Spleen (tissue), 11 donors: ENCODE measurements around the gene TAOK3. TPM values are rescaled to one million over a fixed set of nuclear protein-coding genes. Genes with fewer than 3 reads are reported as not detected.
"Not testable (repeated sequence)": the region's sequence is repeated elsewhere in the genome, so short reads cannot be mapped to it uniquely, and the experiment has no call there.

ENCODE experiments used
- DNase-seq: peaks from one replicate; pipeline ENCODE4 v3.0.0-alpha.2; 2020
- H3K27ac ChIP-seq, 8 donors: fragments of 200-600 bp; sonication (generic) in 7 of 8; 1 replicate in 4 of 8; 2 replicates in 4 of 8; pipeline versions ENCODE4 v1.5.0 to v1.8.0; 2016 to 2021; ENCODE audit warnings: inconsistent platforms in 4 of 8, mild to moderate bottlenecking in 4 of 8, moderate library complexity in 1 of 8
- H3K27me3 ChIP-seq, 7 donors: fragments of 200-600 bp; sonication (generic) in 6 of 7; replicated peaks in 1 of 7; 1 replicate in 4 of 7; 2 replicates in 3 of 7; pipeline versions ENCODE4 v1.5.0 to v1.8.0; 2016 to 2021; ENCODE audit warnings: inconsistent platforms in 3 of 7, mild to moderate bottlenecking in 1 of 7
- H3K36me3 ChIP-seq, 6 donors: fragments of 200-600 bp; sonication (generic) in 5 of 6; 1 replicate in 4 of 6; 2 replicates in 2 of 6; pipeline versions ENCODE4 v1.5.0 to v1.8.0; 2016 to 2021; ENCODE audit warnings: inconsistent platforms in 2 of 6
- H3K4me1 ChIP-seq, 6 donors: fragments of 200-600 bp; sonication (generic) in 5 of 6; 1 replicate in 3 of 6; 2 replicates in 3 of 6; pipeline versions ENCODE4 v1.5.0 to v1.8.0; 2016 to 2021; ENCODE audit warnings: inconsistent platforms in 3 of 6
- H3K4me3 ChIP-seq, 8 donors: fragments of 200-600 bp; sonication (generic) in 7 of 8; 1 replicate in 4 of 8; 2 replicates in 4 of 8; pipeline versions ENCODE4 v1.5.0 to v1.8.0; 2016 to 2021; ENCODE audit warnings: inconsistent platforms in 4 of 8, mild to moderate bottlenecking in 4 of 8, moderate library complexity in 2 of 8
- H3K9me3 ChIP-seq, 8 donors: fragments of 200-600 bp; sonication (generic) in 7 of 8; 1 replicate in 4 of 8; 2 replicates in 4 of 8; pipeline versions ENCODE4 v1.5.0 to v1.8.0; 2016 to 2021; ENCODE audit warnings: inconsistent platforms in 4 of 8
- POLR2A ChIP-seq, 3 donors: fragments of 450-650 bp; IDR thresholded peaks; one replicate each; pipeline ENCODE4 v1.5.1; 2017; ENCODE audit warnings: antibody characterized with exemption in 3 of 3, mild to moderate bottlenecking in 1 of 3
- POLR2AphosphoS5 ChIP-seq, 3 donors: sonication (generic); formaldehyde crosslinking; IDR thresholded peaks; one replicate each; pipeline ENCODE4 v1.5.1; 2017; ENCODE audit warnings: antibody characterized with exemption in 3 of 3
- WGBS, 5 donors: extraction: QIAGEN DNeasy Blood & Tissue Kit in 3 of 5; methylation state at CpG; one replicate each; pipeline versions ENCODE4 v1.1.5 to v1.1.7; 2013 to 2018; 5-methylcytosine and 5-hydroxymethylcytosine counted together
- intact Hi-C: fragments of 100-400 bp; cut with DNase I; formaldehyde crosslinking; loops from one replicate; pipeline ENCODE4 v1.15.0; 2023; ENCODE audit warnings: low total_unique reads
- polyA plus RNA-seq, 3 donors: library from polyadenylated mRNA; stranded (reverse); fragments of 200-250 nt; gene quantifications; one replicate each; pipeline ENCODE4 v1.2.1, GENCODE V29; 2013
- total RNA-seq, 7 donors: library from RNA; depleted of rRNA in 3 of 7; stranded (reverse); fragments of >200 nt in 3 of 7; fragmentation: NEBNext Ultra II Directional in 4 of 7; extraction: Animal tissue kit (Norgen Biotek cat#: 25700) in 4 of 7; gene quantifications; one replicate each; pipeline versions ENCODE4 v1.1.0 to v1.2.1, GENCODE V29; 2016 to 2021
- TF ChIP-seq, protein P1 (sequence below), 11 experiments: fragments of 200-600 bp in 7 of 11; fragments of 450-650 bp in 4 of 11; sonication (generic) in 4 of 11; IDR thresholded peaks in 8 of 11; conservative IDR thresholded peaks in 3 of 11; 1 replicate in 7 of 11; 2 replicates in 4 of 11; pipeline versions ENCODE4 v1.4.0 to v1.8.0; 2016 to 2021; ENCODE audit warnings: antibody characterized with exemption in 11 of 11, inconsistent platforms in 4 of 11, mild to moderate bottlenecking in 1 of 11
- donor health status: healthy with polysubstance abuse.
- donor health status: DM: no; HTN: no; CAD: no; lungs with moderate emphysema.
- donor health status: DM: no; HTN: no; CAD: no.
- donor health status: Bipolar disorder and iron deficiency.
- donor health status: healthy.
- donor health status: DM: no; HTN: no; CAD: no.
- donor health status: DM: yes; HTN: yes; CAD: no.

TAOK3 gene
- total and polyA plus RNA-seq, 10 donors, result 12.7 to 80.8 (median 56.5) TPM

DNA sequence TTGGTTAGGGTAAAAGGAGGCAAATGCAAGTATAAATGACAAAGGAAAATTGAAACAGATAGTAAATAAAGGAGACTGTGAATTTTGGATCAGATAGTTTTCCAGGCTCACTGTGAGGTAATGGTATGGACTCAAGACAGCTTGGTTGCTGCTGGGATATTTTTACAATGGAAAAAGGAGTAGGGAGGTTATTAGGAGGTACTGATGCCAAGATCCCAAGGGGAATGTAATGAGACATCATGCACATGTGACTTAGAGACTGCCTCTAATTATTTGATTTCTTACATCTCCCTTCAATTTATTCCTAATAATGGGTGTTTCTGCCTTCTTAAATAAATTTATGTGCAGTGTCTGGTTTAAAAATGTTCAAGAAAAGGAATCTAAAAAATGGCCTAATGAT lies 56.9 kb downstream of the TAOK3 start:
- intact Hi-C loops, result no loop called here
- peaks cover 0 to 5% (median 0%) of the 10 kb centered on the region in 6 donors for H3K36me3 ChIP-seq
- no peak overlapping the region for H3K27ac ChIP-seq
- no peak for DNase-seq
- H3K4me1 ChIP-seq, result peaks cover 0 to 58% (median 27%) of the 10 kb centered on the region in 6 donors
- H3K27me3 ChIP-seq, result no peaks in the 10 kb centered on the region
- no peaks in the 10 kb centered on the region for H3K9me3 ChIP-seq
- H3K4me3 ChIP-seq, result no peak overlapping the region
- no peak for TF ChIP-seq POLR2A (IDR thresholded peaks at IDR 0.05)
- no peak for TF ChIP-seq POLR2AphosphoS5 (IDR thresholded peaks at IDR 0.05)
- TF ChIP-seq, protein P1, sequence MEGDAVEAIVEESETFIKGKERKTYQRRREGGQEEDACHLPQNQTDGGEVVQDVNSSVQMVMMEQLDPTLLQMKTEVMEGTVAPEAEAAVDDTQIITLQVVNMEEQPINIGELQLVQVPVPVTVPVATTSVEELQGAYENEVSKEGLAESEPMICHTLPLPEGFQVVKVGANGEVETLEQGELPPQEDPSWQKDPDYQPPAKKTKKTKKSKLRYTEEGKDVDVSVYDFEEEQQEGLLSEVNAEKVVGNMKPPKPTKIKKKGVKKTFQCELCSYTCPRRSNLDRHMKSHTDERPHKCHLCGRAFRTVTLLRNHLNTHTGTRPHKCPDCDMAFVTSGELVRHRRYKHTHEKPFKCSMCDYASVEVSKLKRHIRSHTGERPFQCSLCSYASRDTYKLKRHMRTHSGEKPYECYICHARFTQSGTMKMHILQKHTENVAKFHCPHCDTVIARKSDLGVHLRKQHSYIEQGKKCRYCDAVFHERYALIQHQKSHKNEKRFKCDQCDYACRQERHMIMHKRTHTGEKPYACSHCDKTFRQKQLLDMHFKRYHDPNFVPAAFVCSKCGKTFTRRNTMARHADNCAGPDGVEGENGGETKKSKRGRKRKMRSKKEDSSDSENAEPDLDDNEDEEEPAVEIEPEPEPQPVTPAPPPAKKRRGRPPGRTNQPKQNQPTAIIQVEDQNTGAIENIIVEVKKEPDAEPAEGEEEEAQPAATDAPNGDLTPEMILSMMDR (IDR thresholded peaks at IDR 0.05 in 8 of 11, conservative IDR thresholded peaks at IDR 0.05 in 3 of 11), result no peak

GRCh38 chr12:118312578-118312977 lies 60.1 kb downstream of the TAOK3 start:
- H3K4me1 ChIP-seq, result peaks cover 0 to 73% (median 38%) of the 10 kb centered on the region in 6 donors
- WGBS, 5 donors, result 25 to 51% (median 47%) methylated on average over 1 of the region's 1 CpG
- no peak overlapping the region for H3K4me3 ChIP-seq
- no peak for DNase-seq
- H3K9me3 ChIP-seq, result no peaks in the 10 kb centered on the region
- no peak for TF ChIP-seq POLR2A (IDR thresholded peaks at IDR 0.05)
- no peak for TF ChIP-seq POLR2AphosphoS5 (IDR thresholded peaks at IDR 0.05)
- TF ChIP-seq, protein P1 (IDR thresholded peaks at IDR 0.05 in 8 of 11, conservative IDR thresholded peaks at IDR 0.05 in 3 of 11), result no peak
- no peaks in the 10 kb centered on the region for H3K36me3 ChIP-seq
- H3K27me3 ChIP-seq, result no peaks in the 10 kb centered on the region
- peak overlapping the region in 1 of 8 donors; percentile 0 for H3K27ac ChIP-seq
- intact Hi-C loops, result no loop called here

DNA sequence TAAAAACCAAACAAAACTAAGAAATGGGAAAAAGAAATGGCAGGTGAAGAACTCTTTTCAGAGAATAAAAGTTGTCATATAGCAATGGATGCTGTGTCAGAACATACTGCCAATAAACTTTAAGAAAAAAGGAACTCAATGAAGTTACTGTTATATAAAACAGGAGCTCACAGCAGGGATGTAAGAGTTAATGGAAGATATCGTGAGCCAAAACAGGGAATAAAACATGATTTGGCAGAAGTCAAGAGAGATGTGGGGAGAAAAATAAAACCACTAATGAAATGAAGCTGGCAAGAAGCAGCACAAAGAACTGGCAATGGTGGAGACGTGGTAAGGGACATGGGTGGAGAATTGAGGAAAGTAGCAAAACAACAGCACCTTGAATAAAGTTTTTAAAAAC lies 61.0 kb downstream of the TAOK3 start:
- H3K27me3 ChIP-seq, result no peaks in the 10 kb centered on the region
- 27 to 38% (median 33%) methylated on average over 2 of the region's 2 CpGs for WGBS, 5 donors
- TF ChIP-seq, protein P1 (IDR thresholded peaks at IDR 0.05 in 8 of 11, conservative IDR thresholded peaks at IDR 0.05 in 3 of 11), result no peak
- TF ChIP-seq POLR2A (IDR thresholded peaks at IDR 0.05) (no peak), POLR2AphosphoS5 (IDR thresholded peaks at IDR 0.05) (no peak)
- no peak for DNase-seq
- H3K27ac ChIP-seq, result no peak overlapping the region
- no peaks in the 10 kb centered on the region for H3K9me3 ChIP-seq
- no peak overlapping the region for H3K4me3 ChIP-seq
- H3K4me1 ChIP-seq, result peaks cover 0 to 82% (median 47%) of the 10 kb centered on the region in 6 donors
- intact Hi-C loops, result no loop called here
- no peaks in the 10 kb centered on the region for H3K36me3 ChIP-seq

DNA sequence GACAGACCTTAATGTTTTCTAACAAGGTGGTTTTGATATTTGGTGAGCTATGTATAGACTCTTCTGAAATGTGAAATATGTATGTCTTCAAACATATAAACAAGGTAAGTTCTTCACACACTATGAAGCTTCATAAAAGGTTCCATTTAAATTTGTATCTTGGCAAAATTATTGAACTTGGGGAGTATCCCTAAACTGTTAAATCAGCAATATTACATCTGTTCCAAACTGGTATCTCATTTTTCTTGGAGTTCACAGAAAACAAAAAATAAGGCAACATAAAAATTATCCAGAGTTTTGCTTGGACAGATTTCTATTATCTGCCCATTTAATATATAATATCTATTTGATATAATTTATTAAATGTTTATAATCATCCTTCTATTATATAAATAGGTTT lies 62.4 kb downstream of the TAOK3 start:
- H3K36me3 ChIP-seq, result no peaks in the 10 kb centered on the region
- H3K9me3 ChIP-seq, result no peaks in the 10 kb centered on the region
- no peak overlapping the region for H3K27ac ChIP-seq
- no peak for DNase-seq
- H3K4me1 ChIP-seq, result peaks cover 0 to 78% (median 48%) of the 10 kb centered on the region in 6 donors
- intact Hi-C loops, result no loop called here
- TF ChIP-seq, protein P1 (IDR thresholded peaks at IDR 0.05 in 8 of 11, conservative IDR thresholded peaks at IDR 0.05 in 3 of 11), result no peak
- TF ChIP-seq POLR2AphosphoS5 (IDR thresholded peaks at IDR 0.05), result no peak
- H3K27me3 ChIP-seq, result no peaks in the 10 kb centered on the region
- no peak overlapping the region for H3K4me3 ChIP-seq

DNA sequence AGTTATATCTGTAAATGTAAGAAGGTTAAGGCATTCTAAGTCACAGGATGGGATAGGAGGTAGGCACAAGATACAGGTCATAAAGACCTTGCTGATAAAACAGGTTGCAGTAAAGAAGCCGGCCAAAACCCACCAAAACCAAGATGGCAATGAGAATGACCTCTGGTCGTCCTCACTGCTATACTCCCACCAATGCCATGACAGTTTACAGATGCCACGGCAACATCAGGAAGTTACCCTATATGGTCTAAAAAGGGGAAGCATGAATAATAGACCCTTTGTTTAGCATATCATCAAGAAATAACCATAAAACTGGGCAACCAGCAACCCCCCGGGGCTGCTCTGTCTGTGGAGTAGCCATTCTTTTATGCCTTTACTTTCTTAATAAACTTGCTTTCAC lies 64.7 kb downstream of the TAOK3 start:
- intact Hi-C loops, H3K36me3 ChIP-seq, H3K27me3 ChIP-seq, H3K9me3 ChIP-seq, DNase-seq: not testable (repeated sequence)
- Histone ChIP-seq H3K27ac (peak overlapping the region in 7 of 8 donors; percentile 61 to 82 (median 72)), H3K4me1 (peaks cover 0 to 64% (median 34%) of the 10 kb centered on the region in 6 donors), H3K4me3 (peak overlapping the region in 2 of 8 donors; percentile 4 to 39)
- WGBS, 5 donors, result 22 to 45% (median 32%) methylated on average over 4 of the region's 4 CpGs
